LNCAP (cell line): ENCODE data around the gene TDRD1.

ENCODE experiments used
- CTCF ChIP-seq: fragments of 450-650 bp; IDR thresholded peaks from 2 replicates; pipeline ENCODE4 v1.5.1; 2017; ENCODE audit warnings: mild to moderate bottlenecking

Gene TDRD1

GRCh38 chr10:114199239-114199638 lies 20.1 kb downstream of the TDRD1 start:
- TF ChIP-seq CTCF = no peak

- TF ChIP-seq CTCF = no peak
These were observed 23.7 kb downstream of the TDRD1 start for GRCh38 chr10:114202812-114203211.

GRCh38 chr10:114206902-114207301 lies 27.7 kb downstream of the TDRD1 start:
- TF ChIP-seq CTCF = no peak

GRCh38 chr10:114207349-114207748 lies 28.2 kb downstream of the TDRD1 start:
- TF ChIP-seq CTCF = no peak

- no peak for TF ChIP-seq CTCF
These were observed 29.2 kb downstream of the TDRD1 start for GRCh38 chr10:114208351-114208750.

- no peak for TF ChIP-seq CTCF
These were observed 33.0 kb downstream of the TDRD1 start for GRCh38 chr10:114212153-114212552.

- TF ChIP-seq CTCF = no peak
These were observed 35.9 kb downstream of the TDRD1 start for GRCh38 chr10:114215033-114215432.

- TF ChIP-seq CTCF = no peak
These were observed 41.1 kb downstream of the TDRD1 start for GRCh38 chr10:114220281-114220680.
